Coronary artery (tissue), 2 donors: ENCODE measurements around the gene CES1.
"Not testable (repeated sequence)": the region's sequence is repeated elsewhere in the genome, so short reads cannot be mapped to it uniquely, and the experiment has no call there.

Experiments used
- DNase-seq: peaks from one replicate; pipeline ENCODE4 v3.0.0-alpha.2; 2017; ENCODE audit warnings: low spot score
- H3K27ac ChIP-seq, 2 donors: fragments of 200-600 bp; sonication (generic); one replicate each; pipeline ENCODE4 v1.5.1; 2016 to 2019
- H3K4me3 ChIP-seq: fragments of 200-600 bp; sonication (generic); 2 replicates; pipeline ENCODE4 v1.5.1; 2016; ENCODE audit warnings: mild to moderate bottlenecking, moderate library complexity
- TF ChIP-seq, protein P1 (sequence below): fragments of 200-600 bp; sonication (generic); IDR thresholded peaks from one replicate; pipeline ENCODE4 v1.5.1; 2019; ENCODE audit warnings: antibody characterized with exemption

Gene CES1

DNA sequence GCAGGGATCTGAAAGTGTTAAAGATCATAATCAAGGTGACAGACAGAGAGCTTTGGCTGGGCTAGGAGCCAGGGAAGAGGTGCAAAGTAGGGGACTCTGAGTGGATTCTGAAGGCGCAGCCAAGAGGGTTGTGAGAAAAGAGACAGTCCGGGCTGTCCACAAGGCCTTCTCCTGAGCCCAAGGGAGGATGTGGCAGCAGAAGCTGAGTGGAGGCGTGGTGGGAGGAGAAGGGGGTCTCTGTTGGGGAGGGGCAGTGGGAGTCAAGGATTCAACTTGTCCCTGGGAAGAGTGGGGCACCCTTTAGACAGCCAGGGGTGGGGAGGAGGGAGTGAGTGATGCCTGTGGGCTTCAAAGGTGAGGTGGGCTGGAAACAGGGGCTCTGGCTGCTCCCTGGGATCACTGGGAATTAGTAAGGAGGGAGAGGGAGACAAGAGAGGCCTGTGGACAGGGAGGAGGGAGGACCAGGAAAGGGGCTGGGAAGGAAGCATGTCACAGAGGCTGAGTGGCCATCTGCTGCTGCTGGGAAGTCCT is 10.6 kb downstream of the CES1 start:
- TF ChIP-seq, protein P1, sequence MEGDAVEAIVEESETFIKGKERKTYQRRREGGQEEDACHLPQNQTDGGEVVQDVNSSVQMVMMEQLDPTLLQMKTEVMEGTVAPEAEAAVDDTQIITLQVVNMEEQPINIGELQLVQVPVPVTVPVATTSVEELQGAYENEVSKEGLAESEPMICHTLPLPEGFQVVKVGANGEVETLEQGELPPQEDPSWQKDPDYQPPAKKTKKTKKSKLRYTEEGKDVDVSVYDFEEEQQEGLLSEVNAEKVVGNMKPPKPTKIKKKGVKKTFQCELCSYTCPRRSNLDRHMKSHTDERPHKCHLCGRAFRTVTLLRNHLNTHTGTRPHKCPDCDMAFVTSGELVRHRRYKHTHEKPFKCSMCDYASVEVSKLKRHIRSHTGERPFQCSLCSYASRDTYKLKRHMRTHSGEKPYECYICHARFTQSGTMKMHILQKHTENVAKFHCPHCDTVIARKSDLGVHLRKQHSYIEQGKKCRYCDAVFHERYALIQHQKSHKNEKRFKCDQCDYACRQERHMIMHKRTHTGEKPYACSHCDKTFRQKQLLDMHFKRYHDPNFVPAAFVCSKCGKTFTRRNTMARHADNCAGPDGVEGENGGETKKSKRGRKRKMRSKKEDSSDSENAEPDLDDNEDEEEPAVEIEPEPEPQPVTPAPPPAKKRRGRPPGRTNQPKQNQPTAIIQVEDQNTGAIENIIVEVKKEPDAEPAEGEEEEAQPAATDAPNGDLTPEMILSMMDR, result no peak
- no peak overlapping the region for H3K27ac ChIP-seq
- no peak overlapping the region for H3K4me3 ChIP-seq
- DNase-seq, result peak; percentile 56

DNA sequence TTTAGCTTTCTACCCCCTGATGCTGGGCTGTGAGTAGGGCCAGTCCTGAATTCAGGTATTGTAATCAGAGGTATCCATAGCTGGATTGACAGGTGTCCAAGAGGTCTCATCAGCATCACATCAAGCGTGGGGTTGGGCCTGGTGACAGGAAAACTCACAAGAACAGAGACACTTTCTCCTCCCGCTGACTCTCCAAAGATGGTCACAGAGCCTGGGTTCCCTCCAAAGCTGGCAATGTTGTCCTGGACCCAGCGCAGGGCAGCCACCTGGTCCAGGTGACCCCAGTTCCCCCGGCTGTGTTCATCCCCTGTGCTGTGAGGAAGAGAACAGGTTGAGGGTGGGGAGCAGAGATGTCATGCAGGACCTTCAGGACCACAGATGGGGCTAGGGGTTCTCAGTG is 11.7 kb downstream of the CES1 start:
- no peak overlapping the region for H3K27ac ChIP-seq
- DNase-seq, result peak; percentile 53

DNA sequence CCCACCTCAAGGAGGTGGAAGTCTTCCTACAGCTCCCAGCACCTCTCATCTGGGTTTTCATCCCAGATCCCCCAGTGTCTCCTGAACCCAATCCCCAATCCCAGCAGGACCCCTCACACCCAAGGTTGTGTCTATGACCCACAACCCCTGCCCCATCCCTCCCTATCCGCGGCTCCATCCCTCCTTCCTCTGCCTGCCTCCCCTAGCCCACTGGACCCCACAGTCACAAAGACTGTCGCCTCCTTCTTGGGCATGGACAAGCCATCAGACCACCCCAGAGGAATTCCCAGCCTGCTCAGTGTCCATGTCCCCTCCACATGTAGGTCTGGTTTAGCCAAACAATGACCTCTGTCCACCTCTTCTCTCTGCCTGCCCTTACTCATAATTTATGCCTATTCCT is 12.3 kb downstream of the CES1 start:
- H3K27ac ChIP-seq, result no peak overlapping the region
- TF ChIP-seq, protein P1, result no peak
- no peak for DNase-seq
- no peak overlapping the region for H3K4me3 ChIP-seq

More for the DNA sequence above, 11.7 kb downstream of the CES1 start:
- TF ChIP-seq, protein P1, result no peak
- no peak overlapping the region for H3K4me3 ChIP-seq

DNA sequence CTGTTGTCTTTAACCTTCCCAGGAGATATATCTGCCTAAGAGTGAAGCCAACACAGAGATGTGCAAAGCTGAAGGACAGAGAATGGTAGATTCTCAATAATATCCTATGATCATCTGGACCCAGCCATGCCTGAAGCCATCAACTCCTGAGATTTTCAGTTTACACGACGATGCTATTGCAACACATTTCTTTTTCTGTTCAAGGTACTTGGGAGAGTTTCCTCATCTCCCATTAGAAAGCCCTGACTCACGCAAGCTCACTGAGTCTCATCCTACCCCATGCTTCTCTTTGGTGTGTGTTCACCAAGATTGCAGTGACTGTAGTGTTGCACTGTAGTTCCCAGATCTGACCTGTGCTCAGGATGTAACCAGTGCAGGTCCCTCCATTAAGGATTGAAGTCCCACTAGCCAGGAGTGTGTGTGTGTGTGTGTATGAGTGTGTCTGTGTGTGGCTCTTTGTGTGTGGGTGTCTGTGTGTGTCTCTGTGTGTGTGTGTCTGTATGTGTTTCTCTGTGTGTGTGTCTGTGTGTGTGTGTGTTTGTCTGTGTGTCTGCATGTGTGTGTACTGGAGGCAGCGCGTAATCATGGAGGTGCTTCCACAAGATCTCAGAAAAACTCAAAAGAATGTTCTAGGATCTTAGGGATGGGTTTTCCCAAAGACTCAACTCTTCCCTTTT is 15.5 kb downstream of the CES1 start:
- Histone ChIP-seq H3K27ac (no peak overlapping the region), H3K4me3 (no peak overlapping the region)
- no peak for DNase-seq
- TF ChIP-seq, protein P1, result no peak

DNA sequence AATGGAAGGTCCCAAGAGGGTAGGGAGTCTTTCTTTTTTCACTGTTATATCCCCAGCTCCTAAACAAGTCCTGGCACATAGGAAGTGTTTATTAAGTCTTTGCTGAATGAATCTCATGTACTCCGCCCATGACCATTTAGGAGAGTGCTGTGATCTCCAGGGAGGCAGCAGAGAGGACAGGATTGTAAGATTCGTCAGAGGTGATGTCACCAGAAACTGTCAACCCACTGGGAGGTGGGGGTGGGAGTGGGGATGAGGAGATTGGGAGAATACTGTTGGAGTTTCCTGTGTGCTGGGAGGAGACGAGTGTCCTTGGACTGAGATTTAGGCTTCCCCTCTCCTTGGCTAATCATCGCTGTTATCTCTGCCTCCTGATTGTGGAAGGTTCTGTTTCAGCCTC is 16.7 kb downstream of the CES1 start:
- DNase-seq, H3K27ac ChIP-seq: not testable (repeated sequence)

DNA sequence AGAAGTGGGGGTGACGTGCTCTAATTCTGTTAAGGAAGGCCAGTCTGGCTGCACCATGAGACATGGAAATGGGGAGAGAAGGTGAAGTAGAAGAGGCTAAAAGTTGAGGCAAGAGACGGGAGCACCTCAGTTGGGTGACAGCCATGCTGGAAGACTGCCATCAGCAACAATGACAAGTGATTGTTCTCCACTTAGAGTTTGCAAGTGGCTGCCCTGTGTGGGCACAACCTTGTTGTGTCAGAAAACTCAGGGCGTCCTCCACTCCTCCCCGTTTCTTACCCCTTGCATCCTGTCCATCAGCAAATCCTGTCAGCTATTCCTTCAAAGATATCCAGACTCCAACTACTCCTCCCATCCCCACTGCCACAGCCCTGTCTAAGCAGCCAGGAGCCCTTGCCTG is 17.6 kb downstream of the CES1 start:
- Histone ChIP-seq H3K4me3 (no peak overlapping the region), H3K27ac (no peak overlapping the region)
- no peak for DNase-seq
- TF ChIP-seq, protein P1, result no peak

More for the DNA sequence above, 16.7 kb downstream of the CES1 start:
- not testable (repeated sequence) for H3K4me3 ChIP-seq

DNA sequence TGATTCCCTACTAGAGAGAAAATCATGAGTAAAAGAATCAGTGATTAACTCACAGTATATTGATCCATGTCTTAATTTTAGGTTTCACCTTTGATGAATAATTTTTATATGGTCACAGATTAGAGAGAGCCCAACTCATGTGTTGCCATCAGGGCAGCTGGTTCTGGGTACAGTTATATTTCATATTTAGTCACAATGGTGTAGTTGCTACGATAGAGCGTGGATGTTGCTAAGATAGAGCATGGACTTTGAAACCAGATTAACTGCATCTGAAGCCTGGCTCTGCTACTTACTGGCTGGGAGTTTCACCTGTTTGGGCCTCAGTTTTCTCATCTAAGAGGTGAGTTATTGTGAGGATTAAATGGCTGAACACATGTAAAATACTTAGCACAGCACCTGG is 18.7 kb downstream of the CES1 start:
- not testable (repeated sequence) for DNase-seq, H3K27ac ChIP-seq, H3K4me3 ChIP-seq

DNA sequence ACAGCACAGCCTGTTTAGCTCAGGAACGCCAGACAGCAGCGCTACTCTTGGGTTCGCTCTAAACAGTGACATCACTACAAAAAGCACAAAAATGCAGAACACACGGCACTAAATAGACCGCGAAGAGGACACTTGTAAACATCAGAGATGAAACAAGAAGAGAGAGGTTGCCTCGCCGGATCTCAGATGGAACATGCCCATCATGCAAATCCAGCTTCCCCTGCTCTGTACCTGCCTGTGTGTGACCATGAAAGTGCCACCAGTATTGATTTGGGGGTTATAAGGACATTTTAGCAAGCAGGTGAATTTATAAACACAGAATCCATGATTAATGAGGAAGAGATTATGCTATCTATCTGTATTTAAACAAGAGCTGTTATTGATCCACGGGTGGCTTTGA is 19.2 kb downstream of the CES1 start:
- not testable (repeated sequence) for DNase-seq, H3K27ac ChIP-seq, H3K4me3 ChIP-seq
